Measurements from ENCODE around the gene SNX24.

Gene SNX24

GRCh38 chr5:123035918-123036390 is 190.5 kb downstream of the SNX24 start:
- peak in 1 of 2 experiments; percentile 26 for DNase-seq

DNA sequence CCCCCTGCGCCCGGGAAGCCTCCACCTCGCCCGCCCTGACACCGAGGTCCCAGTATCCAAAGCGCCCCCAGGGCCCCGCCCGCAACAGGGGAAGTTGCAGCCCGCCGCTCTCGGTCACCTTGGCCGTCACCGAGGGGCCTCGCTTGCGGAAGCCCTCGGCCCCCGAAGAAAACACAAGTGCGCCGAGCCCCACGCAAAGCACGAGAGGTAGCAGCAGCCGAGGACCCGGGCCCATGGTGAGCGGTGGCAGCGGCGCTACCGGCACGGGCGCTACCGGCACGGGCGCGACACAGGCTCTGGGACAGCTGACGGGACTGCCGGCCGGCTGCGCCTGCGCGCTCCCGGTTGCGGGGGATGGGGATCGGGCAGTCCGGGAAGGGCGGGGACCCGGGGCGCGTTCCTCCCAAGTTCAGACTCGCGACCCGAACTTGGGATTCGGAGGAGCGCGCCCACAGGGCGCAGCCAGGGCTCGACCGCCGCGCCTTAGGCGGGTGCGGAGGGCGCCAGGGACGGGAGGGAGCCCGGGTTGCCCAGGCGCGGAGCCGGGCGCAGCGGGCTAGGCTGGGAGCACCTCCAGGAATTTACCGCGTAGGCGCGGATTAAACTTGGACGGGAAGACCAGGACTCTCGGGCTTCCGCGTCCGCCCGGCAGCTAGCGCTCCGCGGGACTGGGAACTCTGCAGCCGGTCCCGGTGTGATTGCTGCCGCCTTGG is 191.1 kb downstream of the SNX24 start, which contains the start of gene PPIC:
Gene PPIC (minus strand): TSS at position 335 of the 713 bp plus-strand sequence. CDS start 100 bp downstream, at position 235.
- peak; percentile 47 to 78 for DNase-seq

- DNase-seq = no peak
Measured at GRCh38 chr5:123037104-123037418, 191.6 kb downstream of the SNX24 start.

DNA sequence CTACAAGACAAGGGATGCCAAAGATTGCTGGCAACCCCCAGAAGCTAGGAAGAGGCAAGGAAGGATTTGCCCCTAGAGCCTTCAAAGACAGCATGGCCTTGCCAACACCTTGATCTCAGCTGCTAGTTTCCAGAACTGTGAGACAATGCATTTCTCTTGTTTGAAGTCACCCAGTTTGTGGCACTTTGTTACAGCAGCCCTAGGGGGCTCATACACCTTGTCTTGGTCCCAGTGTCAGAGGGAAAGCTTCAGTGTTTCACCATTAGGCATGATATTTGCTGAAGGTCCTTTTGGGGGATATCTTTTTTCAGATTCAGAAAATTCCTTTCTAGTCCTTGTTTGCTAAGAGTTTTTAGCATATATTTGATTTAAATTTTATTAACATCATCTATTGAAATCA is 194.3 kb downstream of the SNX24 start:
- DNase-seq = no peak

DNA sequence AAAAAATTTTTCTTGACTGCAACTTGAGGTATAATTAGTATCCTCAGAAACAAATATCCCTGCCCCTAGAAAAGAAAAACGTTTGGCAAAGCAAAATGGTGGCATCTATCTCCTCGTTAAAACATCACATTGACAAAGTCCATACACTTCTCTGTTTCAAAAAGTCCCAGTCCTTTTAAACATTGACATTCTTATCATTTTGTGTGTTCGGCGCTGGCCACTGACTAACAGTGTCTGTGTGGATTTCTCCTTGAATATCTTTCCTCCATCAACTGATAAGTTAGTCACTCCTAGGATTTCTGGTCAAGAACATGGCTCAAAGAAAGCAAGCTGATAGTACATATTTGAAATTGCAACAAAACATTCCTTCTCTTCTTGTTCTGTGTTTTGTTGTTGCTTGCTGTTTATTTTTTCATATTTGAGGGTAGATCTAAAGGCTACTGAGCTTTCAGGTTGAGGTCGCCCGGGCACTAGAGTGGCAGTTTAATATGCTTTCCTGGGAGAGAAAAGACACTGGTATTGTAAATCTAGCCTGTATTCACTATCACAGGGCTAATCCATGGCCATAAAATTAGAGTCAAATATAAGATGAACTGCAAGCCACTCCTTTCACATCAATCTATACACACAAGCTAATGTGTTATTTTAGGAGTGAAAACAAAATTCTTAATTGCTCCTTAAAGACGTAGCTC is 199.7 kb downstream of the SNX24 start:
- no peak for DNase-seq

- DNase-seq = no peak
Measured at GRCh38 chr5:123046222-123046621, 200.8 kb downstream of the SNX24 start.

DNA sequence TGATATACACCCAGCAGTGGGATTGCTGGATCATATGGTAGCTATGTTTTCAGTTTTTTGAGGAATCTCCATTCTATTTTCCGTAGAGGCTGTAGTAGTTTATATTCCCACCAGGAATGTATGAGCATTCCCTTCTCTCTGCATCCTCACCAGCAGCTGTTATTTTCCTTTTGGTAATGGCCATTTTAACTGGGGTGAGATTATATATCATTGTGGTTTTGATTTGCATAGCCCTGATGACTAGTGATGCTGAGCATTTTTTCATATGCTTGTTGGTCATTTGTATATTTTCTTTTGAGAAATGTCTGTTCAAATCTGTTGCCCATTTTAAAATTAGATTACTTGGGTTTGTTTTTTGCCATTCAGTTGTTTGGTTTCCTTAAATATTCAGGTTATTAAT is 202.3 kb downstream of the SNX24 start:
- no peak for DNase-seq

DNA sequence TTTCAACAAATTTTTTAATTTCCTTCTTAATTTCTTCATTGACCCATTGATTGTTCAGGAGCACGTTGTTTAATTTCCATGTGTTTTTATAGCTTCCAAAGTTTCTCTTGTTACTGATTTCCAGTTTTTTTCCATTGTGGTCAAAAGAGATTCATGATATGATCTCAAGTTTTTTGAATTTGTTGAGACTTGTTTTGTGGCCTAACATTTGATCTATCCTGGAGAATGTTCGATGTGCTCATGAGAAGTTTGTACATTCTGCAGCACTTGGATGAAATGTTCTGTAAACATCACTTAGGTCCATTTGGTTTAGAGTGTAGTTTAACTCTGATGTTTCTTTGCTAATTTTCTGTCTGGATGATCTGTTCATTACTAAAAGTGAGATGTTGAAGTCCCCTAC is 205.8 kb downstream of the SNX24 start:
- DNase-seq = no peak

Measured in NCI-H446 (cell line).